ENCODE results near the gene PIAS1. TPM values are rescaled to one million over a fixed set of nuclear protein-coding genes. Genes with fewer than 3 reads are reported as not detected.

Gene PIAS1
- total RNA-seq, 1 experiment from 2014 or later = 32.9 TPM

DNA sequence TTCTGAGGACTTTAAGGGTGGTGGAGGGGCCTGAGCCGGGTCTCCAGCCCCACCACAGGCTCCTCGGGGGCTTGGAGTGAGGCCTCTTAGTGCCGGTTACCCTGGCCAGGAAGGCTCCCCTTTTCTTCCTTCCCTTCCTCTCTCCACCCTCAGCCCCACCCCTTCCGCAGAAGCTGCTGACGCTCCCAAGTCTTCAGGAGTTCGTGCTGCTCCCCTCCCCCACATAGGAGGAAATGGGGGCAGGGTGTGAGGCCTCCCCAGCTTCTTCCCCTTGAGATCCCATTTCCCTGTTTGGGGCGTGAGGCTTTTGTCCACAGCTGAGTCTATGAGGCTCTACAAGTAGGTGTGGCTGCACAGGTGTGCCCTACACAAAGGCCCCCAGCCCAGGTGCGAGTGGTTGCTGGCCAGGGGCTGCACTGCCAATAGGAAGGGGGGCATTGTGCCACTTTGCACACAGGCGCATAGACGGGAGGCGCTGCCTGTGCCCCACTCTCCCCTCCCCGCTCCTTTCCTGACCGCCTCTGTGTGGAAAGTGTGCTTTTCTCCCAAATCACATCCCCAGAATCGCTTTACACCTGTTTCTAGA is 151.9 kb downstream of the PIAS1 start:
- BruUV-seq (replicated peaks) = no TSS peak
- intact Hi-C loops (cut with micrococcal nuclease) = no loop called here
- TF ChIP-seq, protein P1, sequence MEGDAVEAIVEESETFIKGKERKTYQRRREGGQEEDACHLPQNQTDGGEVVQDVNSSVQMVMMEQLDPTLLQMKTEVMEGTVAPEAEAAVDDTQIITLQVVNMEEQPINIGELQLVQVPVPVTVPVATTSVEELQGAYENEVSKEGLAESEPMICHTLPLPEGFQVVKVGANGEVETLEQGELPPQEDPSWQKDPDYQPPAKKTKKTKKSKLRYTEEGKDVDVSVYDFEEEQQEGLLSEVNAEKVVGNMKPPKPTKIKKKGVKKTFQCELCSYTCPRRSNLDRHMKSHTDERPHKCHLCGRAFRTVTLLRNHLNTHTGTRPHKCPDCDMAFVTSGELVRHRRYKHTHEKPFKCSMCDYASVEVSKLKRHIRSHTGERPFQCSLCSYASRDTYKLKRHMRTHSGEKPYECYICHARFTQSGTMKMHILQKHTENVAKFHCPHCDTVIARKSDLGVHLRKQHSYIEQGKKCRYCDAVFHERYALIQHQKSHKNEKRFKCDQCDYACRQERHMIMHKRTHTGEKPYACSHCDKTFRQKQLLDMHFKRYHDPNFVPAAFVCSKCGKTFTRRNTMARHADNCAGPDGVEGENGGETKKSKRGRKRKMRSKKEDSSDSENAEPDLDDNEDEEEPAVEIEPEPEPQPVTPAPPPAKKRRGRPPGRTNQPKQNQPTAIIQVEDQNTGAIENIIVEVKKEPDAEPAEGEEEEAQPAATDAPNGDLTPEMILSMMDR (IDR thresholded peaks at IDR 0.05; ENCODE audit: unreplicated experiment) = no peak
- Mint-ChIP-seq H3K9me3 (ENCODE audit: unreplicated experiment) (no peaks in the 10 kb centered on the region), H3K27me3 (ENCODE audit: insufficient read depth, unreplicated experiment) (no peaks in the 10 kb centered on the region), H3K4me3 (ENCODE audit: unreplicated experiment) (no peak overlapping the region), H3K36me3 (ENCODE audit: insufficient read depth, unreplicated experiment) (peaks cover 10% of the 10 kb centered on the region), H3K4me1 (ENCODE audit: insufficient read depth, unreplicated experiment) (peaks cover 6% of the 10 kb centered on the region), H3K27ac (ENCODE audit: low read depth, unreplicated experiment) (no peak overlapping the region)
- CTCF ChIA-PET = no interaction called here
- DNase-seq (ENCODE audit: unreplicated experiment) = no peak
- POLR2A ChIA-PET = no interaction called here

DNA sequence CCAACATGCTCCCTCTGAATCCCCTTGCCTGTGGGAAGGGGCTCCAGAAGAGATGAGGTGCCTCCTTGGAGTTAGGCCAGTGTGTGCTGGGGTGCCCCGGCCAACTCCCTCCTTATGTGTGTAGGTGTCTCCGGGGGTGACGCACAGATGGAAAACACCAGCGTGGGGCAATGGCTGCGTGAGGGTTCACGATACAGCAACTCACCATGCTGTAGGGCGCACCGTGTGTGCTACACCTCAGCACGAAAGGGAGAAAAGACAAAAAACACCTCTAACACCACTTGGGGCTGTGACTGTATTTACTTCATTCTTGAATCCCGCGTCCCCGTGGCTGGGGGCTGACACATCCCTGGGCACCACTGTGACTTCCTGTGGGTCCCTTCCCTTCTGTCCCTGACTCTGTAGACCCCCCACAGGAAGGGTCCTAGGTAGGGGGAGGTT is 152.6 kb downstream of the PIAS1 start:
- Mint-ChIP-seq H3K9me3 (ENCODE audit: unreplicated experiment) (no peaks in the 10 kb centered on the region), H3K27me3 (ENCODE audit: insufficient read depth, unreplicated experiment) (no peaks in the 10 kb centered on the region), H3K27ac (ENCODE audit: low read depth, unreplicated experiment) (no peak overlapping the region), H3K4me1 (ENCODE audit: insufficient read depth, unreplicated experiment) (peaks cover 6% of the 10 kb centered on the region), H3K36me3 (ENCODE audit: insufficient read depth, unreplicated experiment) (peaks cover 10% of the 10 kb centered on the region), H3K4me3 (ENCODE audit: unreplicated experiment) (no peak overlapping the region)
- intact Hi-C loops (cut with micrococcal nuclease) = no loop called here
- TF ChIP-seq, protein P1 (IDR thresholded peaks at IDR 0.05; ENCODE audit: unreplicated experiment) = no peak
- BruUV-seq (replicated peaks) = no TSS peak
- no peak for DNase-seq (ENCODE audit: unreplicated experiment)
- ChIA-PET CTCF (no interaction called here), POLR2A (no interaction called here)

DNA sequence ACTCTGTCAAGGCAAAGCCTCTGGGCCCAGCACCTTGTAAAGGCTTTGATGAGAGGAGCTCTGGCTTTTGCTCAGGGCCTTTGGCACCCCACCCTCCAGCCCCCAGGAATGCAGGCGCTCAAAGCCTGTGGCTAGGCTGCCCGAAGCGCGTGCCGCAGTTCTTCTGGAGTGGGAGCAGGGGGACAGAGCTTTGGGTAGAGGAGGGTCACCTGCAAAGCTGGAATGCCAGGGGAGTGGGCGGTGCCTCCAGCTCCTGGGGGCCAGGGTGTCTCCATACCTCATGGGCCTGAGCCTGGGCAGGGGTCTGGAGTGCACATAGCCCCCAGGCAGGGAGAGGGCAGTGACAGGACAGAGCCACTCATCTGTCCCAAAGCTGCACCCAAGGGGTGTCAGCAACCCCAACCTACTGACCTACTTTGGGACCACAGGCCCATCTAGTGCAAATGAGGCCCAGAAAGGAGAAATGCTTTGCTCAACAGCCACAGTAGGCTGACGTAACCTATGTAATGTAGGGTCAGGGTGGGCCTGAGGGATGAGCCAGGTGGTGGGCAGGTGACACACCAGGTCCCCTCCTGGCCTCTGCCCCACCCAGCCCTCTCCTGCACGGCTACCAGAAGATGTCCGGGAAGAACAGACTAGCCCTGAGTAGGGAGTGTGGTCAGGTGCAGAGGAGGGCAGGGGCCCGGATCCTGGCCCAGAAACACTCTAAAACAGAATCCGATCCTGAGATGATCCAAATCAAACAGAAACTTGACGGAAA is 153.2 kb downstream of the PIAS1 start:
- H3K27me3 Mint-ChIP-seq (ENCODE audit: insufficient read depth, unreplicated experiment) = no peaks in the 10 kb centered on the region
- CTCF ChIA-PET = no interaction called here
- intact Hi-C loops (cut with micrococcal nuclease) = no loop called here
- BruUV-seq (replicated peaks) = TSS peak; percentile 30
- POLR2A ChIA-PET = no interaction called here
- H3K4me3 Mint-ChIP-seq (ENCODE audit: unreplicated experiment) = no peak overlapping the region
- no peak overlapping the region for H3K27ac Mint-ChIP-seq (ENCODE audit: low read depth, unreplicated experiment)
- H3K36me3 Mint-ChIP-seq (ENCODE audit: insufficient read depth, unreplicated experiment) = peaks cover 15% of the 10 kb centered on the region
- no peaks in the 10 kb centered on the region for H3K9me3 Mint-ChIP-seq (ENCODE audit: unreplicated experiment)
- DNase-seq (ENCODE audit: unreplicated experiment) = no peak
- TF ChIP-seq, protein P1 (IDR thresholded peaks at IDR 0.05; ENCODE audit: unreplicated experiment) = no peak
- H3K4me1 Mint-ChIP-seq (ENCODE audit: insufficient read depth, unreplicated experiment) = peaks cover 6% of the 10 kb centered on the region

DNA sequence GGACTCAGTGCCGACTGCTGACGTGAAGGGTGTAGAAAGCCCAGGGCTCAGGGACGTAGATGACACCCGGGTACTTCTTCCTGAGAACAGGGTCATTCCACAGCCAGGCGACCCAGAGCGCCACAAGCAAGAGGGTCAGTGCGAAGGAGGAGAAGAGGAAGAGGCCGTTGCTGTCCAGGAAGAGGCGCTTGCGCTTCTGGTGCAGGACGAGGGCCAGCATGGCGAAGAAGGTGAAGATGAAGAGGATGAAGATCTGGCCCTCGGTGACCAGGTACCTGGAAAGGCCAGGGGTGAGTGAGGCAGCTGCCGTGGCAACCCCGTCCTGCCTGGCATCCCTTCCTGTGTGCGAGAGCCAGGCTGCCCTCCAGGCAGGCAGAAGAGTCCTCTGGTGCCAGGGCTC is 154.0 kb downstream of the PIAS1 start:
- POLR2A ChIA-PET = no interaction called here
- peaks cover 15% of the 10 kb centered on the region for H3K36me3 Mint-ChIP-seq (ENCODE audit: insufficient read depth, unreplicated experiment)
- intact Hi-C loops (cut with micrococcal nuclease) = no loop called here
- no peaks in the 10 kb centered on the region for H3K9me3 Mint-ChIP-seq (ENCODE audit: unreplicated experiment)
- H3K4me1 Mint-ChIP-seq (ENCODE audit: insufficient read depth, unreplicated experiment) = peaks cover 6% of the 10 kb centered on the region
- no peaks in the 10 kb centered on the region for H3K27me3 Mint-ChIP-seq (ENCODE audit: insufficient read depth, unreplicated experiment)
- no peak overlapping the region for H3K27ac Mint-ChIP-seq (ENCODE audit: low read depth, unreplicated experiment)
- TF ChIP-seq, protein P1 (IDR thresholded peaks at IDR 0.05; ENCODE audit: unreplicated experiment) = no peak
- no TSS peak for BruUV-seq (replicated peaks)
- CTCF ChIA-PET = no interaction called here
- no peak overlapping the region for H3K4me3 Mint-ChIP-seq (ENCODE audit: unreplicated experiment)
- no peak for DNase-seq (ENCODE audit: unreplicated experiment)
